Astrocyte (in vitro differentiated cells and primary cell): ENCODE data around the gene ASCC2. TPM values are rescaled to one million over a fixed set of nuclear protein-coding genes. Genes with fewer than 3 reads are reported as not detected.

Source experiments
- DNase-seq: peaks from one replicate; pipeline ENCODE4 v3.0.0-alpha.2; 2010; ENCODE audit warnings: low read depth
- FAIRE-seq: peaks from 2 replicates; lab custom pipeline; 2011; peaks lifted over from hg19 to GRCh38; lab: Jason Lieb, UNC
- H2AFZ ChIP-seq: 2 replicates; pipeline ENCODE4 v1.6.0; 2012; ENCODE audit warnings: low read depth, low read length, inconsistent platforms
- H3K27ac ChIP-seq: 2 replicates; pipeline ENCODE4 v1.5.1; 2011; ENCODE audit warnings: low read depth, low read length, inconsistent platforms
- H3K27me3 ChIP-seq: 2 replicates; pipeline ENCODE4 v1.6.0; 2011; ENCODE audit warnings: low read length, inconsistent platforms; ENCODE audit not compliant: insufficient read depth
- H3K36me3 ChIP-seq: 2 replicates; pipeline ENCODE4 v1.5.1; 2011; ENCODE audit warnings: low read length, inconsistent platforms; ENCODE audit not compliant: insufficient read depth
- H3K4me1 ChIP-seq: 2 replicates; pipeline ENCODE4 v1.5.1; 2011; ENCODE audit warnings: low read length, inconsistent platforms; ENCODE audit not compliant: insufficient read depth
- H3K4me2 ChIP-seq: 2 replicates; pipeline ENCODE4 v1.6.0; 2012; ENCODE audit warnings: low read length, inconsistent platforms
- H3K4me3 ChIP-seq: 2 replicates; pipeline ENCODE4 v1.5.1; 2011; ENCODE audit warnings: low read depth, mild to moderate bottlenecking, low read length, inconsistent platforms; ENCODE audit not compliant: insufficient read depth
- H3K79me2 ChIP-seq: 2 replicates; pipeline ENCODE4 v1.6.0; 2012; ENCODE audit warnings: mild to moderate bottlenecking, low read length, inconsistent platforms; ENCODE audit not compliant: insufficient read depth
- H3K9ac ChIP-seq: 2 replicates; pipeline ENCODE4 v1.6.0; 2012; ENCODE audit warnings: mild to moderate bottlenecking, low read length, inconsistent platforms
- H3K9me3 ChIP-seq: 2 replicates; pipeline ENCODE4 v1.5.1; 2012; ENCODE audit warnings: low read depth, mild to moderate bottlenecking, low read length, inconsistent platforms; ENCODE audit not compliant: insufficient read depth
- H4K20me1 ChIP-seq: 2 replicates; pipeline ENCODE4 v1.6.0; 2012; ENCODE audit warnings: low read length, inconsistent platforms; ENCODE audit not compliant: insufficient read depth
- H3K27ac Mint-ChIP-seq: one replicate; pipeline ENCODE4 v1.8.0; 2021; ENCODE audit warnings: mild to moderate bottlenecking, mixed read lengths; ENCODE audit not compliant: unreplicated experiment
- H3K27me3 Mint-ChIP-seq: one replicate; pipeline ENCODE4 v1.8.0; 2021; ENCODE audit warnings: low read depth, mixed read lengths; ENCODE audit not compliant: unreplicated experiment
- H3K36me3 Mint-ChIP-seq: one replicate; pipeline ENCODE4 v1.8.0; 2021; ENCODE audit warnings: low read depth, mixed read lengths; ENCODE audit not compliant: unreplicated experiment
- H3K4me1 Mint-ChIP-seq: one replicate; pipeline ENCODE4 v1.8.0; 2021; ENCODE audit warnings: low read depth, mixed read lengths; ENCODE audit not compliant: unreplicated experiment
- H3K4me3 Mint-ChIP-seq: one replicate; pipeline ENCODE4 v1.8.0; 2021; ENCODE audit warnings: mild to moderate bottlenecking, moderate library complexity, mixed read lengths; ENCODE audit not compliant: unreplicated experiment
- H3K9me3 Mint-ChIP-seq: one replicate; pipeline ENCODE4 v1.8.0; 2021; ENCODE audit warnings: mild to moderate bottlenecking, mixed read lengths; ENCODE audit not compliant: unreplicated experiment
- CTCF ChIP-seq: IDR thresholded peaks from 2 replicates; pipeline ENCODE4 v1.5.1; 2011; ENCODE audit warnings: low read depth, mild to moderate bottlenecking, inconsistent platforms, low read length, moderate library complexity; ENCODE audit not compliant: insufficient read depth
- EZH2 ChIP-seq: IDR thresholded peaks from 2 replicates; pipeline ENCODE4 v1.6.1; 2012; ENCODE audit warnings: mild to moderate bottlenecking, low read length, inconsistent platforms; ENCODE audit not compliant: insufficient read depth
- total RNA-seq: library from RNA; stranded (reverse); gene quantifications from 2 replicates; pipeline ENCODE4 v1.2.1, GENCODE V29; 2021

Gene ASCC2
- total RNA-seq, 1 donor from 2014 or later, result 71.2 TPM

- Histone ChIP-seq H4K20me1 (no peaks in the 10 kb centered on the region), H3K36me3 (peaks cover 52% of the 10 kb centered on the region), H3K4me3 (no peak overlapping the region), H3K9ac (no peak overlapping the region), H3K4me1 (no peaks in the 10 kb centered on the region), H3K9me3 (no peaks in the 10 kb centered on the region), H2AFZ (no peak overlapping the region), H3K79me2 (no peaks in the 10 kb centered on the region), H3K4me2 (no peak overlapping the region), H3K27me3 (no peaks in the 10 kb centered on the region), H3K27ac (no peak overlapping the region)
- Mint-ChIP-seq H3K4me3 (no peak overlapping the region), H3K27ac (no peak overlapping the region), H3K36me3 (peaks cover 29% of the 10 kb centered on the region), H3K27me3 (no peaks in the 10 kb centered on the region), H3K9me3 (no peaks in the 10 kb centered on the region), H3K4me1 (peaks cover 3% of the 10 kb centered on the region)
- no peak for TF ChIP-seq CTCF
- no peak for TF ChIP-seq EZH2
- no peak for FAIRE-seq
- DNase-seq, result no peak
Measured at GRCh38 chr22:29813126-29813525, 24.9 kb downstream of the ASCC2 start.

GRCh38 chr22:29811377-29811776, 26.7 kb downstream of the ASCC2 start:
- Histone ChIP-seq H3K36me3 (peaks cover 60% of the 10 kb centered on the region), H3K79me2 (no peaks in the 10 kb centered on the region), H2AFZ (no peak overlapping the region), H3K27me3 (no peaks in the 10 kb centered on the region), H3K4me1 (no peaks in the 10 kb centered on the region), H3K4me3 (no peak overlapping the region), H3K9ac (no peak overlapping the region), H3K4me2 (no peak overlapping the region), H4K20me1 (no peaks in the 10 kb centered on the region), H3K9me3 (no peaks in the 10 kb centered on the region), H3K27ac (no peak overlapping the region)
- Mint-ChIP-seq H3K27ac (no peak overlapping the region), H3K36me3 (peaks cover 26% of the 10 kb centered on the region), H3K4me1 (peaks cover 3% of the 10 kb centered on the region), H3K9me3 (no peaks in the 10 kb centered on the region), H3K4me3 (no peak overlapping the region), H3K27me3 (no peaks in the 10 kb centered on the region)
- TF ChIP-seq EZH2, result no peak
- TF ChIP-seq CTCF, result no peak
- DNase-seq (no peak), FAIRE-seq (no peak)

GRCh38 chr22:29810216-29810615, 27.9 kb downstream of the ASCC2 start:
- Histone ChIP-seq H3K27me3 (no peaks in the 10 kb centered on the region), H3K4me3 (no peak overlapping the region), H2AFZ (no peak overlapping the region), H3K9me3 (no peaks in the 10 kb centered on the region), H3K79me2 (no peaks in the 10 kb centered on the region), H4K20me1 (no peaks in the 10 kb centered on the region), H3K4me1 (no peaks in the 10 kb centered on the region), H3K4me2 (no peak overlapping the region), H3K9ac (no peak overlapping the region), H3K36me3 (peaks cover 52% of the 10 kb centered on the region), H3K27ac (no peak overlapping the region)
- H3K4me1 Mint-ChIP-seq, result peaks cover 3% of the 10 kb centered on the region
- H3K36me3 Mint-ChIP-seq, result peaks cover 29% of the 10 kb centered on the region
- no peaks in the 10 kb centered on the region for H3K9me3 Mint-ChIP-seq
- H3K4me3 Mint-ChIP-seq, result no peak overlapping the region
- TF ChIP-seq CTCF (no peak), EZH2 (no peak)
- H3K27ac Mint-ChIP-seq, result no peak overlapping the region
- DNase-seq, result no peak
- no peaks in the 10 kb centered on the region for H3K27me3 Mint-ChIP-seq
- FAIRE-seq, result no peak
